HG02943 (cell line): Measurements from ENCODE around the gene HOXA11.

Experiments
- ATAC-seq: cut with Tn5 transposase; IDR thresholded peaks from one replicate; pipeline ENCODE4 v1.9.1; 2021; ENCODE audit warnings: mild to moderate bottlenecking, low read depth, moderate library complexity; ENCODE audit not compliant: unreplicated experiment

The HOXA11 gene

DNA sequence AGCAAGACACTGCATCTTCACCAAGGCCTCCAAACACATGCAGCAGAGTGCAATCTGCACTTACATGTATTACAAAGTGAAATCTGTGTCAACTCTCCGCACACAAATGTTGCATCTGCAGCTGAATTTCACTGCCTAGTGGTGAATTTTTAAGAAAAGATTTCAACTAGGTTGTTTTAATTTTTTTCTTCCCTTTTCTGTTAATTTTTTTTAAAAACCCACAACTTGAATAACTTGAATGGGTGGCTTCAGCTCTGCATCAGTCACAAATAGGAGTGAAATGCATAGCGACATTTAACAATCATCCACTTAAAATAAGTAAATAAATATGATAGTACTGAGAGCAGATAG is 8.9 kb upstream of the HOXA11 start:
- no peak for ATAC-seq

DNA sequence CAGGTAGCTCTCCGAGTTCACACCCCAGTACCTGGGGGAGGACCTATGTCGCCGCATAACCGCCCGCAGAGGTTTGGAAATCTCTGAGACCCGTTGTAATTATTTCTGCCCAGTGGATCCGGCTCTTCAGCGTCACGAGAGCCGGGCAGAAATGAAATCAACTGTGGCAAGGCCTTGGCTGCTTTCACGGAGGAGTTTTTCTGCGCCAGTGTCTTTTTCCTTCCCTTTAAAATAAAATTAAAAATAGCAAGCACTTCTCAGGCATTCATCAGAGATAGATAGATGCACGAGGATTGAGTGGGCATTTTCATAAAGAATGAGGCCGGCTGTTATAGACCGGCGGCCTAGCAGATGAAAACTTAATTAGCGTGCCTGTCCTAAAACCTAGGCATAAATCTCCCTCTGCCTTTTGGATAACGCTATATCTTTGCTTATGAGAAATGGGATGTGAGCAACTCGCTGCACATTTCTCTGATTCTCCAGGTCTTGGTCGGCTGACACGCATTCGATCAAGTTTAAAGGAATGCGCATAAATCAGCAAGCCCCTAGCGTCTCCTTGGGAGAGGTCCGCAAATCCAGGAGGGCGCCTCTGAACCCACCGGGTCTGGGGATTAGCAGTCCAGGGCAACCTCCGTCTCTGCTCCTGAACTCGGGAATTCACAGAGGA is 8.4 kb upstream of the HOXA11 start:
- ATAC-seq: no peak

DNA sequence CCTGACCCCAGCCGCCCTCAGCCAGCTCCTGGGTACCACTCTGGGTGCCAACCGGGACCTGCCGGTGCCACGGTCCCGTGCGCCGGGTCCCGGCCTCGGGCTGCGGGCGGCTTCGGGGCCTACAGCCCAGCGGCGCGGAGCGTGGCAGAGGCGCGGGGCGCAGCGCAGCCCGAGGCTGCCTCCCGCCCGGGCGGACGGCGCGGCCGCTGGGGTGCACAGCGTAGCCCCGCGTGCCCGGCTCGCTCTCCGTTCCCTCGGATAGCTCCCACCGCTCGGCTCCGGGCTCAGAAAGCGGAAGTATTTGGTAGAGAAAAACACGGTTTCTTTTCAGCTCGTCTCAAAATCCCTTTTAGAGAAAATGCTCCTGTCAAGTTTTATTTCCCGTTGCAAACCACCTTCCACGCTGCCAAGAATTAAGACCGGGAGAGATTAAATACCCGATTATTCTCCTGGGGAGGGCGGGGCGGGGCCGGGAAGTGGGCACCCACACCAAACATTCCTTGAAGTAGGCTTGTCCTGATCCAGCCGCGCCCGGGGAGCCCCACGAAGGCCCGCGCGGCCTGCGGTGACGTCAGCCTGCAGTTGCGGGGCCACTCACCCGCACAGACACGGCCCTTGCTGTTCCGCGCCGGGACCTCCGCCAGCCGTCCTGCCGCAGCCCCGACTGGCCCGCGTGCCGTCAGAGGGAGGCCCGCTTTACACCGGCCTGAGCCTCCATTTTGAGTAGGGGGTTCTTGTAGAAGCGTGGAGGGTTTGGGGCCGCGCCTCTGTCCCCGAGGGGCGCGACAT is 7.7 kb upstream of the HOXA11 start:
- ATAC-seq: no peak

DNA sequence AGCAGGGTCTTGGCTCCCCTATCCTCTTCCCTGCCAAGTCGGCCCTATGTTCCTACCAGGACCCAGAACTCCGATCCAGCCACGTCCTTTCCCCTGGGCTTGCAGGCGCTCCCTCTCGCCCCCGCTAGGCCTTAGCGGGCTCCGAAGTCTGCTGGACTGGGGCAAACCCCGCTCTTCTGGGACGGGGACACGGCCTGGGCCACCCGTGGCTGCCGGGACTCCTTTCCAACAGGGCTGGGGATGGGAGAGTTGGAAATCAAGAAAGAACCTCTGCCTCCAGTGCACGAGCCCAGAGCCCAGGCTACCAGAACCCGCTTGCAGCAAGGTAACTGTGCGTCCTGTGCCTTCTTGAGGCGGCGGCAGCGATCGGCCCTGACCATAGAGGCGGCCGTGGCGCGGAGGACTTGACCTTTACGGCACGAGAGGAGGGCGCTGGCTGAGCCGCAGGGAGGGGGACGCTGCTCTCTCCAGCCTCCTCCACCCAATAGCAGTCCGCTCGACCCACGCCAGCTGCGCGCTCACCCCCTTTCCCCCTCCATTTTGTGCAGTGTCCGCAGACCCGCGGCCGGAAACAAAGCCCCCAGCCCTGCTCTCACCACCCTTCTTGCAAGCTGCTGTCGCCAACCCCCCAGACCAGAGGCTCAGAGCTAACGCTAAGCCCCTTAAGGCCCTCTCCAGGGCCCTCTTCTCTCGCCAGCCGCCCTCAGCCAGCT is 7.0 kb upstream of the HOXA11 start:
- ATAC-seq: no peak

DNA sequence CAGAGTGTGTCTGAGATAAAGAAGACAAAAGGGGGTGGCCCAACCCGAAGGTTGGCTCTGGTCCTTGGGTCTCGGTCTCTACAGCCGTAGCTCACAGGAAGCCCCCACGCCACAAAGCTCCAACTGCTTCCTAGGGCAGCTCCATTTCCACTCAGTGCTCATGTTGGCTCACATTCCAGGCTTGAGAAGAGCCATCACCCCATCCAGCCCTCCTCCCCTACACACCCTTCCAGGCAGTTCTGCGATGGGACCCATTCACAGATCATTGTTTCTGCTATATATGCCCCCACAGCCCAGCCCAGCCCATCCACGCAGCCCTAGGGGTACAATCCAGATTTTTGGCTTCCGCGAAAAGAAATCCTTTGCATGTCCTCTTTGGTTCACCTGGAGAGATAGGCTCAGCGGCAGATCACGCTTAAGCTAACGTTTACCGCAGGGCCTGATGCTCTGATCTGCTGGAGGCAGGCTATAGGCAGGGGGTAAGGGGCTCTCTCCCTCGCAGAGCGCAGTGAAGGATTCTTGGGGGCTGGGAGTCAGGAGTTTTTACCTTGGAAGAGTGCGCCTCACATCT is 6.2 kb upstream of the HOXA11 start:
- ATAC-seq: no peak

DNA sequence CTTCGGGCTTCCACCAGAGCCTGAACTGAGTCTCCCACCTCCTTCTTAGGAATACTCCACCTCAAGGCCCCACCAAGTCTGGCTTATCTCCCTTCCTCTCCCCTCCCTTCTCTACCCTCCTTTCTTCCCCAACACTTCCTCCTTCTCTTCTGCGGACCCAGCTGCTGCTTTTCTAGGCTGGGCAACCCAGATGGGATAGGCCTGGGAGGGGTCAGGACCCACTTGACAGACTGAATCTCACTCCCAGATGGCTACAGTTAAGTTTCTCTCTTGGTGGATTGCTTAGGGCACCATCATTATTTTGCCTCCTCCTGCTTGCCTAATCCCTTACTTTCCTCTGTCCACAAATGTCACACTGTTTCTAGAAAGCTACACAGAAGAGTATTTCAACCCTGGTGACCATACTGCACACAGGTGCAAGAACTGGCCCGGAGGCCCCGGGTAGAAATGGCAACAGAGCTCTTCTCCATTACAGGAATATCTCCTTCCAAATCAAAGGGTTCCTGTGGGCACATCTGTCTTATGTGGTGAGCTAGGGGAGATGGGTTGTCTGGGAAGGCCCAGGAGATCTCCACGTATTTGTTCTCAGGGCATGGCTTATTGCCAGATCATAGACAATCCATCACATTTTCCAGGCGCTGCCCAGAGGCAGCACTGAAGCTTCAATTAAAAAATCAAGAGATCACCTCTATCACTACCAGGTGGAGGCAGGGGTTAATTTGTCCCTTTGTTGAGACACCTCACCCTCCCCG is 5.1 kb upstream of the HOXA11 start:
- no peak for ATAC-seq

DNA sequence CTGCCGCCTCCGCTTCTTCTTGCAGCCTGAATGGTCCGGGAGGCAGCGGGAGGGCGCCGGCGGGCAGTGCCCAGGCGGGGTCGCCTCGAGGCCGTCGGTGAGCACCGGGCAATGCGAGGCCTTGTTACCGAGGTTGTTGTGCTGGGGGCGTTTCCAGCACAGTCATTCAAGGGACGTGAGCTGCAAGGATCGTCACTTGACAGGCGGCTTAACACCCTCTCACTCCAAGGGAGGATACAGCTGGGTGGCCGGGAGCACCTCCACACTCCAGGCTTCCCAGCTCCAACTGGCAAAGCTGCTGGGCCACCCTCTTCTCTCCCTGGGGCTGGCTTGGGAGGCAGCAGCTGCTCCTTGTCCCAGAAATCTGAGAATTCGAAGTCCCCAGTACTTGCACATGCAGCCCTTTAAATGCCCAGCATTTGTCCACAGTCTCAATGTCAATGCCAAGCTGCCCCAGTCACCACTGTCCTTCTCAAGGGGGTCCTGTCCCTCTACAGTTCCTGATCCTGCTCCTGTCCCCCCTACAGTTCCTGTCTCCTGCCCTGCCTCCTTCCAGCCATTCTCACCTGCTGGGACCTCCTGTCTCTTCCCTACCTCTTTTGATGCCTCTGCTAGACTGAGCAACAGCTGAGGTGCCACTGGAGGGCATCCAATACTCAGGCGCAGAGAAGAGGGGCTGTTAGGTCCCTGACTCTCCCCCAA is 4.4 kb upstream of the HOXA11 start:
- no peak for ATAC-seq

DNA sequence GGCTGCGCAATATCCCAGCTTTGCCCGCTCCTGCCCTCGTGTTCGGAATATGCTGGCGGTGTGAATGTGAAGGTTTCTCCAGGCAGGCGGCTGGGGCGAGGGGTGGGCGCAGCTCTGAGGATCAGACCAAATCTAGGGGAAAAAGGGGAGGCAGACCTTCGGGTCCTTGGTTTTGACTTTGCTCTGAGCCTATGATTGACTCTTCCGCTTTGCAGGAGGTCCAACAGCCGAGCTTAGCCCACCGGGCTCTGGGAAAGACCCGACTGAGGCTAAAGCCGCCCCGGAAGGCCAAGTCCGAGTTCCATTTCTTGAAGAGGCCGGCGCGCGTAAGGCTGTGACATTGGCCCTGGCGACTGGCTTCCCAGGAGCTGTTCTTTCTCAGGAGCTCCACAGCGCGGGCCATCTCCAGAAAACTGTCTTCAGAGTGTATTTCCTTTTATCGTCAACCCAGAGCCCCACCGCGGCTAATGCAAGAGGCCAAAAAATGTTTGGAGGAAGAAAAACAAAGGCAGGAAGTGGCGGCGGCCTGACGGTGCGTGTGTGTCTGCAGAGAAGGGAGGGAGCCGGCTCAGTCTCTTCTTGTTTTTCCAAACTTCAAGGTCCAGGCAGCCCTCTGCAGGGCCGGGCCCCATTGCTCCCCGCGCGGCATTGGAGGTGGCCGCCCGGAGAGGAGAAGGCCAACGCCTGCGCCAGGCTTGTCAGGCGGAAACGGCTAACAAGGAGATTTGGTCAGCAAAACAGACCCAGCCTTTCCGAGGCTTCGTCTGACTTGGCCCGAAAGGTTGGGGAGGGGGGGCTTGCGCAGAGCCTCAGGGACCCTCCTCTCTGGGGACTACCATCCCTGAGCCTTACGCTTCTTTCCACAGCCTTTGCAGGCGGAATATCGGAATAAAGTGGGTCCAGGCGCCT is 3.6 kb upstream of the HOXA11 start:
- no peak for ATAC-seq

DNA sequence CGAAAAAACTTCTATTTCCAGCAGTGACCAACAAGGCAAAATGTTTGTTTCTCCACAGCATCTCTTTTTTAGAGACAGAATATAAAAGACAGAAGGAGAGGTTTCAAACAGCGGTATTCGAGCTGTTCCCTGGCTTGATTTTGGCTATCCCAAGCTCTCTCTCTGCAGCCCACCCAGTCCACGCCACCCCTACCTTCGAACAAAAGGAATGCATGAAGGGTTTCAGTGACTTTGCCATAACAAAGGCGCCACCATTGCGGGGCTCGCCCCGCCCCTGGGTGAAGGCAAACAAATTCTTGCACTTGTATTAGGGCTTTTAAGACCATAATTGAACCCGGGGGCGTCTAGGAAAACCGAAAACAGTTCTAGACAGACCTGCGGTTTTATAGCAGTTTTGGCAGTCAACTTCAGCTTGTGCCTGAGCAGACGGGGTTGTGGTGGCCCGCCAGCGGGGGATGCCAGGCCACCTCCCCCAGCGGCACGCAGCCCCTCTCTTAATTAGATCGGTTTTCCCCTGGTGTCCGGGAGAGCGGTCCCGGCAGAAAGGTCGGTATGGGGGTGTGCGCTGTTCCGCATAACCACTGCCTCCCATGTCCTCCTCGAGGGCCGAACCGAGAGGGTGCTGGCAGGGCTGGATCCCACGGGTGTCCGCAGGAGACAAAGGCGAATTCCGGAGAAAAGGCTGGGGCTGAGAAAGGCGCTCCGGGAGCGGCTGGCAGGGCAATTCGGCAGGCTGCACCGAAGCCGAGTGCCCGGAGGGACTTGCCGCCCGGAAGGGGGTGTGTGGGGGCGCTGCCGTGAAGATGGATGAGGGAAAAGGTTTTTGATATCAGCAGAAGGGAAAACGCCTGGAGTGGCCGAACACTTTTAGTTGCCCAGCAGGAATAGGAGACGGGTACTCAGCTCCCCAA is 2.7 kb upstream of the HOXA11 start:
- no peak for ATAC-seq

DNA sequence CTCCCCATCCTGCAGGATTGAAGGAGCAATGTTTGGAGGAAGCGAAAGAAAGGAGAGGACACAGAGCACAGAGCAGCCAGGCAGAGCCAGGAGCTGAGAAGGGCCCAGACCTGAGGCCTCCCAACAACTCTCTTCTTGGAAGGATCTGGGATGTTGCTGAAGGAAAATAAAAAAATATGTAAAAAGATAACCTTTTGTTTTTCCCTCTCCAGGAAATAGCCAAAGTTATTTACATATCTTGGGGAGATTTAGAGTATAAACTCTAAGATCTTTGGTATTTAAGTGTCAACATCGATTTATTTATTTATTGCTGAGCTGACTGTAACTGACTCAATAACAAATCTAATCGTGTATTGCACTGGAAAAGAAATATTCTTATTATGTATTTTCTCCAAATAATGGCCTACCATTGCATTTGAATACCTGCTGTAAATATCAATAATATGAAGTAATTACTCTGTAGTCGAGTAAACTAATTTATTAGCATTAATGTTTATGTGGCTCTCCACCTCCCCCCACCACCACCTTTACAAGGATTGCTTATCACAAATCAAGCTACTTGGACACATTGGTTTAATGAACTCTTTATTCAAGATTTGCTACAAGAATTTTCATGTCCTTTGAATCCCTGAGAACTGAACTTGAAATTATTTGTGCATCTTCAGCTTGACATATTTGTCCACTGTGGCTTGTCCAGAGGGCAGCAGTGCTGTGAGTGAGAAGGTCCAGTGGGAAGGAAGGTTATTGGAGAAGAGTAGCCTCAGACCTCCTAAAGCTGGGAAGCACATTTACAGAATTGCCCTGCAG is 1.8 kb upstream of the HOXA11 start:
- no peak for ATAC-seq

DNA sequence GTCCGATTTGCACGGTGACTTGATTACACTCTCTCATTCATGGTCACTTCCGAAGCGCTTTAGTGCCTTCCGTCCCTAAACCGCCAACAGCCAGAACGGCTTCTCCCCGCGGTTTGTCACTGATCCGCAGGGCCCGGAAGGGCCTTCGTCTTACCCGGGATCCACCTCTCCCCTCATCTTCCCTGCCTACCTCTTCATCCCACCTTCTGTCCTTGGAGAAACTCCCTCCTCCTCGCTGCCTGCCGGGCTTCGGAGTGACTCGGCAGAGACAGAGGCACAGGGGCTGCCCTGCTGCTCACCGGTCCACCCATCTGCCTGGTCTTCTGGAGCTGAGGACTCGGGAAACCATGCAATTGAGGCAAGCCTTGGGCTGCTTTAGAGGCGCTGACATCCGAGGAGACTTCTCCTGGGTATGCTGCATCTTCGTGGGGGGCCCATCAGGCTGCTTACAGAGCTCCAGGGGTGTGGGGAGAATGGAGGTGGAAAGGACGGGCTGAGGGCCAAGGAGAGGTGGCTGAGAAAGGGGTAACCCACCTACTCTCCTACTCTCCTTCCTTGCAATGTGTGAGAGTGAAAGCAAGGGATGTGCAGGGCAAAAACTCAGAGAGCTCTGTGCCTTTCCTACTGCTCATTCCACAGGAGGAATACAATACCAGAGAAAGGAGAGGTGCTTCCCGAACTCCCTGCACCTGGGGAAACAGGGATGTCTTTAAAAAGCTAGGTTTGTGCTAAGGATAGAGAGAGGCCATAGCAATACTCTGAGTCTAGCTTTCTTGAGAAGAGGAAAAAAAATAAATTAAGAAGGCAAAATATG is 1.0 kb upstream of the HOXA11 start:
- ATAC-seq: no peak

DNA sequence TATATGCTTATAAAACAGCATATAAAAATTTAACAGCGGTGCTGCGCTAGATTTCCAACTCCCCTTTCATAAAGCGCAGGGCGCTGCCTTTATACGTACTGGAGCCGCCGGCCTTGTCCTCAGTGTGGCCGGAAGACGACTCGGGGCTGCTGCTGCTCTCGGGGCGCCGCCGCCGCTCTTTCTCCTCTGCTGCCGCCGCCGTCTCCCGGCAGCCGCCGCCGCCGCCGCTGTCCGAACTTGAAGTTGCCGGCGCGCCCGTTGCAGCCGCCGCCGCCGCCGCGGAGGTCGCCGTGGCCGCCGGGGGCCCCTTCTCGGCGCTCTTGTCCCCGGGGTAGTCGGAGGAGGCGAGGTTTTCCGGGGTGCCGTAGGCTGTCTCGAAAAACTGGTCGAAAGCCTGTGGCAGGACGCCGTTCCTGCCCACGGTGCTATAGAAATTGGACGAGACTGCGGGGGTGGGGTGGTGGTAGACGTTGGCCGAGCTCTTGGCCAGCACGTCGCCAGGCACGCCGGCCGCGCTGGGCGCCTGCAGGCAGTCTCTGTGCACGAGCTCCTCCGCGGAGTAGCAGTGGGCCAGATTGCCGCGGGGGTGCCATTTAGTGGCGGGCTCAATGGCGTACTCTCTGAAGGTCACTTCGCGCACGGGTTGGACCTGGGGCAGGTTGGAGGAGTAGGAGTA is 557 bp downstream of the HOXA11 start:
- no peak for ATAC-seq

DNA sequence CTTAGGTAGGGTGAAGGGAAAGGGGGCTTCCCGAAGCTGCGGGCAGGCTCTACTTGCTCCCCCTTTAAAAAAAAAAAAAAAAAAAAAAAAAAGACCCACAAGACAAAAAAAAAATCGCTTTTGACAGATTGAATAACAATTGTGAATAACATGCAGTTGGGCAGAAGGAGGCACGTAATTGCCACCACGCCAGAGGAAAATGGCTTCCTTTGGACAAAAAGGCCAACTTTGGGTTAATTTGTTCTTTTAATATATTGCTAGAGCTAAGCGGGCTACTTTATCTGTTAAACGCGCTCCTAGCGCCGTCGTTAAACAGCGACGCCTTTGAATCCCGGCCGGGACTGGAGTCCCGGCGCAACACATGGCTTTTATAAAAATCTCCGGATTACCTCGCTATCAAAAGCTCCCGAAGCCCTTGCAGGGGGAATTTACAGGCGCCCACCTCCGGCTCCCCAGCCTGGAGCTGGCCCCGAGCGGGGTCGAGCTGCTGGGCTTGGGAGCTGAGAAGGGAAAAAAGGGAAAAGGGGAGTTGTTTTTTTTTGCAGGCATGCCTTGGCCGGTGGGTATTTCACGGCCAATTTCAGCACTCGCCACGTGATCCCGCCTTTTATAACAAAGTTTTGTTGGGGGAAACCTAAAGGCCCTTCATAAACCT is 1.2 kb downstream of the HOXA11 start:
- no peak for ATAC-seq

DNA sequence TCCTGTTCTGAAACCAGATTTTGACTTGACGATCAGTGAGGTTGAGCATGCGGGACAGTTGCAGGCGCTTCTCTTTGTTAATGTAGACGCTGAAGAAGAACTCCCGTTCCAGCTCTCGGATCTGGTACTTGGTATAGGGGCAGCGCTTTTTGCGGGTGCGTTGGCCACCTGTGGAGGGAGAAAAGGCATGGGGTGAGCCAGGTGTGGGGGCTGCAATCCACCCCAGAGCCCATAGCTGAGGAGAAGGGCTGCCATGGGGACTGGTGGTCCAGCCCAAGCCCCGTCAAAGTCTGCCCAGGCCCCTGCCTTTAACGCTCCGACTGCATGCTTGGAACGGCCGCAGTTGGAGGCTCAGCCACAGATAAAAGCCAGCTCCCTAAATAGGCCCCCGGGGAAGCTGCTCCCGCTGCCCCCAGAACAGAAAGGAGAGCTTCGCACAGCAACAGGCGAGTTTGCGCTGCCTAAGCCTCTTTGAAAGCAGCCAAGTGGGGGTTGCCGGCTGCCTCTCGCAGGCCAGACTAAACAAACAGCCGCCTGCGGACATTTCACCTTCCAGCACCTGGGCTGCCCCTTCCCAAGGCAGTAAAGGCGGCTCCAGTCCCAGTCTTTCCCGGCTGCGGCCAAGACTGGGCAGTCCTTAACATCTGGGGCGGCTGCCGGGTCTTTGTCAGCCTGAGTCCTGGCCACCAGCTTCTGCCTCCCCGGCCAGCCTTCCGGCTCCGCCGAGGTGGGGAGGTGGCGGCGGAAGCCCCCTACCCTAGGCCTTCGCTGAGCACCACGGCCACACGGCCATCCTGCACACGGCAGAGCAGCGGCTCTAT is 2.0 kb downstream of the HOXA11 start:
- ATAC-seq: no peak
